ENCODE measurements around the gene PRKCA. TPM values are rescaled to one million over a fixed set of nuclear protein-coding genes. Genes with fewer than 3 reads are reported as not detected.
A peak's percentile ranks its signal among the peaks of the same experiment; 100 is the strongest.

Gene PRKCA
- total RNA-seq, 1 experiment from 2014 or later, result 22.6 TPM

GRCh38 chr17:66386498-66387351, 84.3 kb downstream of the PRKCA start:
- TF ChIP-seq, protein P1, sequence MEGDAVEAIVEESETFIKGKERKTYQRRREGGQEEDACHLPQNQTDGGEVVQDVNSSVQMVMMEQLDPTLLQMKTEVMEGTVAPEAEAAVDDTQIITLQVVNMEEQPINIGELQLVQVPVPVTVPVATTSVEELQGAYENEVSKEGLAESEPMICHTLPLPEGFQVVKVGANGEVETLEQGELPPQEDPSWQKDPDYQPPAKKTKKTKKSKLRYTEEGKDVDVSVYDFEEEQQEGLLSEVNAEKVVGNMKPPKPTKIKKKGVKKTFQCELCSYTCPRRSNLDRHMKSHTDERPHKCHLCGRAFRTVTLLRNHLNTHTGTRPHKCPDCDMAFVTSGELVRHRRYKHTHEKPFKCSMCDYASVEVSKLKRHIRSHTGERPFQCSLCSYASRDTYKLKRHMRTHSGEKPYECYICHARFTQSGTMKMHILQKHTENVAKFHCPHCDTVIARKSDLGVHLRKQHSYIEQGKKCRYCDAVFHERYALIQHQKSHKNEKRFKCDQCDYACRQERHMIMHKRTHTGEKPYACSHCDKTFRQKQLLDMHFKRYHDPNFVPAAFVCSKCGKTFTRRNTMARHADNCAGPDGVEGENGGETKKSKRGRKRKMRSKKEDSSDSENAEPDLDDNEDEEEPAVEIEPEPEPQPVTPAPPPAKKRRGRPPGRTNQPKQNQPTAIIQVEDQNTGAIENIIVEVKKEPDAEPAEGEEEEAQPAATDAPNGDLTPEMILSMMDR (conservative IDR thresholded peaks at IDR 0.05; ENCODE audit: low read depth, low read length), result no peak
- TF ChIP-seq EZH2 (IDR thresholded peaks at IDR 0.05; ENCODE audit: low read length, unreplicated experiment) (no peak), EZH2phosphoT487 (IDR thresholded peaks at IDR 0.05; ENCODE audit: borderline replicate concordance, low read length) (no peak)
- POLR2A ChIA-PET (ENCODE audit: unreplicated experiment), result interaction anchor here (0.6 to 0.8 kb wide), 2 partner anchors 15 to 18 kb away, joined by 3 to 5 read pairs; no protein-coding TSS in a partner anchor
- Histone ChIP-seq H3K79me2 (ENCODE audit: low read length) (peaks cover 53% of the 10 kb centered on the region), H3K36me3 (ENCODE audit: low read depth, low read length) (peaks cover 13% of the 10 kb centered on the region), H4K20me1 (ENCODE audit: low read length) (no peaks in the 10 kb centered on the region), H3K4me1 (ENCODE audit: insufficient read depth, low read length) (peaks cover 19% of the 10 kb centered on the region), H3K4me3 (ENCODE audit: low read length) (no peak overlapping the region), H3K27me3 (ENCODE audit: low read length) (no peaks in the 10 kb centered on the region), H3K27ac (ENCODE audit: low read length) (peak overlapping the region; percentile 79), H3K9me3 (ENCODE audit: low read length) (no peaks in the 10 kb centered on the region), H2AFZ (ENCODE audit: low read length) (no peak overlapping the region), H3K4me2 (ENCODE audit: low read length) (peak overlapping the region; percentile 31), H3F3A (ENCODE audit: low read length, unreplicated experiment) (no peaks in the 10 kb centered on the region), H3K9ac (ENCODE audit: low read length) (peak overlapping the region; percentile 45), H3K9me2 (replicated peaks; ENCODE audit: low read length) (no peaks in the 10 kb centered on the region)
- intact Hi-C loops (cut with micrococcal nuclease), result no loop called here
- ATAC-seq, result peak; percentile 93
- no TSS peak for BruUV-seq (replicated peaks)
- CTCF ChIA-PET, result interaction anchor here (0.5 kb wide), 1 partner anchor 9 kb away, joined by 4 read pairs; no protein-coding TSS in a partner anchor
- DNase-seq, result peak; percentile 83

DNA sequence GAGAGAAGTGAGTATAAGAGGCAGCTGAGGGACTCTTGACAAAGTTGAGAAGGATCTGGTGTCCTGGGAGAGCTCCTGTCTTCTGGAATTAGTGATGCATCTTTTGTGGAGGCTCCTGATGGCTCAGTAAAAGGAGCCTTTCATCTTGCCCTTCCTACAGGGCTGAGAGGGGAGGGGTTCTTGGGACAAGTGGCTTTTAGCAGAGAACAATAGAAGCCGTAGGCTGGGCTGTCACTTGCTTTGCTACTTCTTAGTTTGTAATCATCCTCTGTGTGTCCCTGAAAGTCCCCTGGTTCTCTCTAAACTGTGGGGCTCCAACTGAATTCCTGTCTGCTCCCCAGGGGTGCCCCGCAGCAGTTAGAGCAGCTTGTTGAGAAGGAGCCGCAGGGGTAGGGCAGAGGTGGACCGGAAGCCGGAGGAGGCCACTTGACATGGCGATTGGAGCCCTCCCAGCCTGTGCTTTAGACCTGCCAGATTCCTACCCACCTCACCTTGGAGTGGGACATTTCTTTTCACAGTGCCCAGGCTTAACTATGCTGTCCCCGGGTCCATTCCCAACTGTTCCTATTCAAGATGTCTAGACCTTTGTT, 85.1 kb downstream of the PRKCA start:
- ATAC-seq (no peak), DNase-seq (no peak)
- Histone ChIP-seq H3K27ac (ENCODE audit: low read length) (peak overlapping the region; percentile 79), H3K9ac (ENCODE audit: low read length) (peak overlapping the region; percentile 14; the same call in 1 of the 2 replicates), H3K4me1 (ENCODE audit: insufficient read depth, low read length) (peaks cover 19% of the 10 kb centered on the region), H3K79me2 (ENCODE audit: low read length) (peaks cover 50% of the 10 kb centered on the region), H2AFZ (ENCODE audit: low read length) (no peak overlapping the region), H3K4me2 (ENCODE audit: low read length) (peak overlapping the region; percentile 31), H3K9me3 (ENCODE audit: low read length) (no peaks in the 10 kb centered on the region), H3K36me3 (ENCODE audit: low read depth, low read length) (peaks cover 13% of the 10 kb centered on the region), H3K4me3 (ENCODE audit: low read length) (no peak overlapping the region), H3K9me2 (replicated peaks; ENCODE audit: low read length) (no peaks in the 10 kb centered on the region), H3F3A (ENCODE audit: low read length, unreplicated experiment) (no peaks in the 10 kb centered on the region), H3K27me3 (ENCODE audit: low read length) (no peaks in the 10 kb centered on the region), H4K20me1 (ENCODE audit: low read length) (no peaks in the 10 kb centered on the region)
- POLR2A ChIA-PET (ENCODE audit: unreplicated experiment), result interaction anchor here (0.8 kb wide), 1 partner anchor 16 kb away, joined by 5 read pairs; no protein-coding TSS in a partner anchor
- TF ChIP-seq, protein P1 (conservative IDR thresholded peaks at IDR 0.05; ENCODE audit: low read depth, low read length), result no peak
- TF ChIP-seq EZH2 (IDR thresholded peaks at IDR 0.05; ENCODE audit: low read length, unreplicated experiment) (no peak), EZH2phosphoT487 (IDR thresholded peaks at IDR 0.05; ENCODE audit: borderline replicate concordance, low read length) (no peak)
- intact Hi-C loops (cut with micrococcal nuclease), result no loop called here
- no TSS peak for BruUV-seq (replicated peaks)
- CTCF ChIA-PET, result interaction anchor here (0.6 kb wide), 1 partner anchor 75 kb away, joined by 3 read pairs; no protein-coding TSS in a partner anchor
